ENCODE measurements around the gene SMG5. TPM values are rescaled to one million over a fixed set of nuclear protein-coding genes. Genes with fewer than 3 reads are reported as not detected.

Gene SMG5, protein sequence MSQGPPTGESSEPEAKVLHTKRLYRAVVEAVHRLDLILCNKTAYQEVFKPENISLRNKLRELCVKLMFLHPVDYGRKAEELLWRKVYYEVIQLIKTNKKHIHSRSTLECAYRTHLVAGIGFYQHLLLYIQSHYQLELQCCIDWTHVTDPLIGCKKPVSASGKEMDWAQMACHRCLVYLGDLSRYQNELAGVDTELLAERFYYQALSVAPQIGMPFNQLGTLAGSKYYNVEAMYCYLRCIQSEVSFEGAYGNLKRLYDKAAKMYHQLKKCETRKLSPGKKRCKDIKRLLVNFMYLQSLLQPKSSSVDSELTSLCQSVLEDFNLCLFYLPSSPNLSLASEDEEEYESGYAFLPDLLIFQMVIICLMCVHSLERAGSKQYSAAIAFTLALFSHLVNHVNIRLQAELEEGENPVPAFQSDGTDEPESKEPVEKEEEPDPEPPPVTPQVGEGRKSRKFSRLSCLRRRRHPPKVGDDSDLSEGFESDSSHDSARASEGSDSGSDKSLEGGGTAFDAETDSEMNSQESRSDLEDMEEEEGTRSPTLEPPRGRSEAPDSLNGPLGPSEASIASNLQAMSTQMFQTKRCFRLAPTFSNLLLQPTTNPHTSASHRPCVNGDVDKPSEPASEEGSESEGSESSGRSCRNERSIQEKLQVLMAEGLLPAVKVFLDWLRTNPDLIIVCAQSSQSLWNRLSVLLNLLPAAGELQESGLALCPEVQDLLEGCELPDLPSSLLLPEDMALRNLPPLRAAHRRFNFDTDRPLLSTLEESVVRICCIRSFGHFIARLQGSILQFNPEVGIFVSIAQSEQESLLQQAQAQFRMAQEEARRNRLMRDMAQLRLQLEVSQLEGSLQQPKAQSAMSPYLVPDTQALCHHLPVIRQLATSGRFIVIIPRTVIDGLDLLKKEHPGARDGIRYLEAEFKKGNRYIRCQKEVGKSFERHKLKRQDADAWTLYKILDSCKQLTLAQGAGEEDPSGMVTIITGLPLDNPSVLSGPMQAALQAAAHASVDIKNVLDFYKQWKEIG
- total RNA-seq, result 53.5 and 67.0 TPM in 2 replicates

DNA sequence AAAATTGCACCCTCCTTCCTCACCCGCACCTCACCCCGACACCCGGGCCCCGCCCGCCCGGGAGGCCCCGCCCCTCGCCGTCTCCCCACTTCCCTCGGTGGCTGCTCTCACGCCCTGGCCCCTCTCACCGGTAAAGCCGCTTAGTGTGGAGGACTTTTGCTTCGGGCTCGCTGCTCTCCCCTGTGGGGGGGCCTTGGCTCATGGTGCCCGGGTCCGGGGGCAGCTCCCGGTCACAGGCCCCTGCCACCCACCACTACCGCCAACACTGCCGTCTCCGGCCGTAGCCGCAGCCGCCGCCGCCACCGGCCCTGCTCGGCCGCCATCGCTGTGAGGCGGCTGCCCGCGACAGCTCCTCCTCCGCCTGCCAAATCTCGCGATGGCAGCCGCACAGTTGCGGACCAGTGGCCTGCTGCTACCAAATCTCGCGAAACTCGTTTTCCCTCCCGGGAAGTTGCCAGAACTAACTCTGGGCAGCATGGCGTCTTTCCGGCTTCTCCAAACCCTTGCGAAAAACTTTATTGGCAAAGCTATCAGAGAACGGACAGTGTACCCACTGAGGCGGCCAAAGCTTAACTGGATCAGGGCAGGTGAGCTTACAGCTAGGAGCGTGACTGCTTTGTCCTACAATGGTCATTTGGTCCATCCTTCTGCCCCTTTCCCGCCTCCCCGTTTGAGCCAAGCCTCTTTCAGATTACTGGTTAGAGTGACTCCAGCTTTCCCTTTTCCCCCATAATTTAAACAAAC is at the start of gene SMG5:
Gene SMG5 (minus strand): TSS at position 347 of the 744 bp plus-strand sequence. CDS start 145 bp downstream, at position 202.

DNA sequence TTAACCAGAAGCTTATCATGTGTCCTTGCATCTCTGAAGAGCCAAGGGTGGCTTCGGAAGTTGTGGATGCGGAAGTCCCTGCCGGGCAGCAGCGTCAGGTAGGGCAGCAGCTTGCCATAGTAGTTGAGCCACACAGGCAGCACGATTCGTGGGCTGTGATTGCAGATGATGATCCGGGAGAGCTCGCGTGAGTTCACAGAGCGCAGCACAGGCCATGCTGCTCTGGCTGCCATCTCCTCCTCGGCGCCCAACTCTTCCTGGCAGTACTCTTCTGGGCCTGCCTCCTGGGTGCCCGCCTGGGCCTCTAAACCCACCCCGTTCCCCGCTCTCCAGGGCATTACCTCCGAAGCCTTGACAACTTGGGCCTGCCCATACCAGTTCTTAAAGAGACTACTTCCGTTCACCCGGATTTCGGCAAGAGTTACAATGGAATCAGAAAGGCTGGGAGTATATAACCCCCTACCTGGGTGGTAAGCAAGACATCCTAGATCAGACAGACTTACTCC is 16.3 kb upstream of the SMG5 start, which contains the start of gene VHLL:
Gene VHLL (minus strand): TSS at position 456 of the 506 bp plus-strand sequence. CDS start 118 bp downstream, at position 338.

DNA sequence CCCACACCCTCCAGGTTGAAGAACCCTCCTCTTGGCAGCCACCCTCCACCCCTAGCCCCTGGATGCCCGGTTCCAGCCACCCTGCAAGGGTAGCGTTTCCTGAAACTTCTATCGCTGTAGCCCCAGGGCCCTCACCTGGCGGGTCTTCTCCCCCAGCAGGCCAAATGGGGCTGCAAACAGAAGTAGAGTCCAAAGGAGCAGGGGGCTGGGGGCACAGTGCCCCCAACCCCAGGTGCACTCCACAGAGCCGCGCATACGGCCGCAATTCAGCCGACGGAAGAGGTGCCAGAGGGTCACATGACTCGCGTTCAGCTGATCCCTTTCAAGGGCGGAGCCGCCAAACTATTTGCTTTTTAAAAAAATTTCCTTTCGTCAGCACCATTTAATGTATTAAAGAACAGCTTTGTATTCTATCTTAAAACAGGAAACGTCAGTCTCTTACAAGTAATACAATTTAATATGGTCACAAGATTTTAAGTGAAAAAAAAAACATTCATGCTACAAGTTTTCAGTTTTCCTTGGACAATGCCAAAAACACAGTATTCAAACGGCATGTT is 12.8 kb upstream of the SMG5 start, which contains the start of gene GLMP:
Gene GLMP (minus strand): TSS at position 289 of the 557 bp plus-strand sequence. CDS start 34 bp downstream, at position 255.

DNA sequence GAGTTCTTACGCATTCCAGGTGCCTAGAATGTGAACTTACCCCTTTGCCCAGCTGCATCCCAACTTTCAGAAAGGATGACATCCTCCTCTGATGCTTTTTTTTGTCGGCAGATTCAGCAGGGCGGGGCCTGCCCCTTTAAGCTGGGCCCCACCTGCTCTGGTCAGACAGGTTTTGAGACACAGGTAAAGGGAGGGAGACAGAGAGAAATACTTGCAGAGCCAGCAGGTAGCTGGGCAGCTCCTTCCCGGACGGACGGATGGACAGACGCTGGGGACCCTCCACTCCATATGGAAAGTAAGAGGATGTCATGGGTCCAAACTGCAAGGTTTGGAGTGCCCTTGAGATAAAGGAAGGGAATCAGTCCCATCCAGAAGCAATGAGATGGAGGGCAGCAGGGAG is 1.5 kb upstream of the SMG5 start, which contains the start of gene TMEM79:
Gene TMEM79 (plus strand): TSS at position 214 of the 400 bp plus-strand sequence. CDS start 902 bp downstream, outside the sequence.

DNA sequence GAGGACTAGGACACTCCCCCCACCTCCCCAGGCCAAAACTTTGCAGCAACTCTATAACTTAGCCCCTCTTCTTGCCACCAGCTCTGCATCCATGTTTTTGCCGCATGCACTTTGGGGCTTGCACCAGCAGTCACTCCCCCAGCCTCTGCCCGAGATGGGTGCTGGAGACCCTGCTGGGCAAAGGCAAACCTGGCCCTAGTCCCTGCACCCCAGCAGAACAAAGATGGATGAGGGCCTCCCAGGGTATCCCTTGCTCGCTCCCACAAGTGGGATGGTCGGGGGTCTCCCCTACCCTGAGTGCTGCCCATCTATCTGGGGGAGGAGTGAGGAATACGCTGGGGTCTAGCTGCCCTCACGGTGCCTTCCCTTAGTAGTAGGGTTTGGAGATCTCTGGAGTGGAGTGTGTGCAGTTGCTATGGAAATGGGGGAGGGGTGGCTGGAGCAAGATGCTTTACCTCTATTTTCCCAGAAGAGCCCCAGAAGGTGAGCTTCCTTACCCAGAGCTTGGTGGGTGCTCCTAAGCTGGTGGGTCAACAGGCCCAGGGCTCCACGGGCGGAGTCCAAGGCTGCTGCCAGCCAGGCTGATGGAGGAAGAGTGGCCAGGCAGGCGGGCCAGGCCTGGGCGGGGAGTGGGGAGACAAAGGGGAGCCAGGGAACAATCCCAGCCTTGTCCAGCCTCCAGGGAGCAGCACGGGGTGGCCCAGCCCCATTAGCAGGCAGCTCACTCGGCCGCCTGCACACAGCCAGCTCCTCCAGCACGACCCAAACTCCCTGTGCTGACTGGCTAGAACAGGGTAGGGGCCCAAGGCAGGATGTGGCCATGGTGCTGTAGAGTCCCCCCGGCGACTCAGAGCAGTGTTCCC is 34.9 kb downstream of the SMG5 start, which contains the start of gene PAQR6:
Gene PAQR6 (minus strand): TSS at position 597 of the 863 bp plus-strand sequence. CDS start 1,325 bp downstream, outside the sequence.

DNA sequence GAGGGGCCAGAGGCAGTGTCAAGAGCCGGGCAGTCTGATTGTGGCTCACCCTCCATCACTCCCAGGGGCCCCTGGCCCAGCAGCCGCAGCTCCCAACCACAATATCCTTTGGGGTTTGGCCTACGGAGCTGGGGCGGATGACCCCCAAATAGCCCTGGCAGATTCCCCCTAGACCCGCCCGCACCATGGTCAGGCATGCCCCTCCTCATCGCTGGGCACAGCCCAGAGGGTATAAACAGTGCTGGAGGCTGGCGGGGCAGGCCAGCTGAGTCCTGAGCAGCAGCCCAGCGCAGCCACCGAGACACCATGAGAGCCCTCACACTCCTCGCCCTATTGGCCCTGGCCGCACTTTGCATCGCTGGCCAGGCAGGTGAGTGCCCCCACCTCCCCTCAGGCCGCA is 40.7 kb downstream of the SMG5 start, which contains the start of gene BGLAP:
Gene BGLAP (plus strand): TSS at position 259 of the 400 bp plus-strand sequence. CDS start 48 bp downstream, at position 307.

DNA sequence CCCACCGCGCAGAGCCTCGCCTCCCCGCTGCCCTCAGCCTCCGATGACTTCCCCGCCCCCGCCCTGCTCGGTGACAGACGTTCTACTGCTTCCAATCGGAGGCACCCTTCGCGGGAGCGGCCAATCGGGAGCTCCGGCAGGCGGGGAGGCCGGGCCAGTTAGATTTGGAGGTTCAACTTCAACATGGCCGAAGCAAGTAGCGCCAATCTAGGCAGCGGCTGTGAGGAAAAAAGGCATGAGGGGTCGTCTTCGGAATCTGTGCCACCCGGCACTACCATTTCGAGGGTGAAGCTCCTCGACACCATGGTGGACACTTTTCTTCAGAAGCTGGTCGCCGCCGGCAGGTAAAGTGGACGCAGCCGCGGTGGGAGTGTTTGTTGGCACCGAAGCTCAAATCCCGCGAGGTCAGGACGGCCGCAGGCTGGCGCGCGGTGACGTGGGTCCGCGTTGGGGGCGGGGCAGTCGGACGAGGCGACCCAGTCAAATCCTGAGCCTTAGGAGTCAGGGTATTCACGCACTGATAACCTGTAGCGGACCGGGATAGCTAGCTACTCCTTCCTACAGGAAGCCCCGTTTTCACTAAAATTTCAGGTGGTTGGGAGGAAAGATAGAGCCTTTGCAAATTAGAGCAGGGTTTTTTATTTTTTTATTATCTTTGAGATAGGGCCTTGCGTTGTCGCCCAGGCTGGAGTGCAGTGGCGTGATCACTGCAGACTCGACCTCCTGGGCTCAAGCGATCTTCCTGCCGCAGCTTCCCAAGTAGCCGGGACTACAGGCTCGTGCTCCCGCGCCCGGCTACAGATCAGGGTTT is 69.6 kb downstream of the SMG5 start, which contains the start of gene PMF1:
Gene PMF1 (plus strand): TSS at position 175 of the 811 bp plus-strand sequence. CDS start 9 bp downstream, at position 184.

Other genes with a start within 250 kb of the SMG5 start
- gene UBQLN4, start 229.0 kb downstream of the SMG5 start, total RNA-seq, result 17.6 and 18.3 TPM in 2 replicates
- gene LAMTOR2, start 228.0 kb downstream of the SMG5 start, total RNA-seq, result 48.4 and 74.9 TPM in 2 replicates
- gene RAB25, start 221.7 kb downstream of the SMG5 start, total RNA-seq, result 52.2 and 69.4 TPM in 2 replicates
- gene MEX3A, start 200.4 kb downstream of the SMG5 start, total RNA-seq, result 1.9 and 6.5 TPM in 2 replicates
- 687 and 701 TPM in 2 replicates for gene LMNA, start 168.1 kb downstream of the SMG5 start, total RNA-seq
- 3.4 TPM in 2 replicates for gene SEMA4A, start 129.2 kb downstream of the SMG5 start, total RNA-seq
- 4.8 and 6.8 TPM in 2 replicates for gene SLC25A44, start 88.7 kb downstream of the SMG5 start, total RNA-seq
- 36.4 and 58.4 TPM in 2 replicates for gene PMF1, start 69.8 kb downstream of the SMG5 start, total RNA-seq
- gene BGLAP, start 40.6 kb downstream of the SMG5 start, total RNA-seq, result 0.24 TPM in 1 of 2 replicates, not detected in the other
- gene PAQR6, start 34.8 kb downstream of the SMG5 start, total RNA-seq, result 0.72 TPM in 1 of 2 replicates, not detected in the other
- gene TMEM79, start 1.5 kb upstream of the SMG5 start, total RNA-seq, result 6.3 and 6.8 TPM in 2 replicates
- gene GLMP, start 12.9 kb upstream of the SMG5 start, total RNA-seq, result 28.9 and 37.7 TPM in 2 replicates
- gene VHLL, start 16.5 kb upstream of the SMG5 start, total RNA-seq, result 0.72 TPM in 1 of 2 replicates, not detected in the other
- gene CCT3, start 55.5 kb upstream of the SMG5 start, total RNA-seq, result 414 and 708 TPM in 2 replicates
- gene TSACC, start 55.7 kb upstream of the SMG5 start, total RNA-seq, result not detected in 2 replicates
- not detected in 2 replicates for gene RHBG, start 86.4 kb upstream of the SMG5 start, total RNA-seq
- gene MEF2D, start 217.9 kb upstream of the SMG5 start, total RNA-seq, result 3.0 and 3.6 TPM in 2 replicates